ENCODE data around the gene FGD2.

- TF ChIP-seq, protein P1, sequence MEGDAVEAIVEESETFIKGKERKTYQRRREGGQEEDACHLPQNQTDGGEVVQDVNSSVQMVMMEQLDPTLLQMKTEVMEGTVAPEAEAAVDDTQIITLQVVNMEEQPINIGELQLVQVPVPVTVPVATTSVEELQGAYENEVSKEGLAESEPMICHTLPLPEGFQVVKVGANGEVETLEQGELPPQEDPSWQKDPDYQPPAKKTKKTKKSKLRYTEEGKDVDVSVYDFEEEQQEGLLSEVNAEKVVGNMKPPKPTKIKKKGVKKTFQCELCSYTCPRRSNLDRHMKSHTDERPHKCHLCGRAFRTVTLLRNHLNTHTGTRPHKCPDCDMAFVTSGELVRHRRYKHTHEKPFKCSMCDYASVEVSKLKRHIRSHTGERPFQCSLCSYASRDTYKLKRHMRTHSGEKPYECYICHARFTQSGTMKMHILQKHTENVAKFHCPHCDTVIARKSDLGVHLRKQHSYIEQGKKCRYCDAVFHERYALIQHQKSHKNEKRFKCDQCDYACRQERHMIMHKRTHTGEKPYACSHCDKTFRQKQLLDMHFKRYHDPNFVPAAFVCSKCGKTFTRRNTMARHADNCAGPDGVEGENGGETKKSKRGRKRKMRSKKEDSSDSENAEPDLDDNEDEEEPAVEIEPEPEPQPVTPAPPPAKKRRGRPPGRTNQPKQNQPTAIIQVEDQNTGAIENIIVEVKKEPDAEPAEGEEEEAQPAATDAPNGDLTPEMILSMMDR (IDR thresholded peaks at IDR 0.05), result no peak
- no peak for TF ChIP-seq POLR2A (IDR thresholded peaks at IDR 0.05)
These were observed 7.4 kb upstream of the FGD2 start for GRCh38 chr6:36997811-36998722.
